PC-9 (cell line): Measurements from ENCODE around the gene SLC16A2. TPM values are rescaled to one million over a fixed set of nuclear protein-coding genes. Genes with fewer than 3 reads are reported as not detected.

Experiments used
- BruUV-seq: library from RNA; stranded (reverse); fragments of 400-500 nt; replicated peaks from 2 replicates; lab custom pipeline; 2021; lab: Mats Ljungman, UMichigan
- CTCF ChIA-PET: fragments of 300-600 bp; sonication (Branson Sonifier 250); formaldehyde crosslinking; loops from one replicate; lab custom pipeline; 2022; ENCODE audit warnings: antibody characterized with exemption; lab: Charles Lee
- POLR2A ChIA-PET: fragments of 300-600 bp; sonication (Branson Sonifier 250); formaldehyde crosslinking; loops from one replicate; lab custom pipeline; 2022; ENCODE audit warnings: antibody characterized with exemption; ENCODE audit not compliant: unreplicated experiment; lab: Charles Lee
- DNase-seq, 2 experiments: peaks; one replicate each; pipeline versions ENCODE4 v3.0.0 to v3.0.0-alpha.2; 2015 to 2022; ENCODE audit warnings: mixed read lengths in 1 of 2
- H2AFZ ChIP-seq: fragments of 200-600 bp; sonication (generic); 2 replicates; pipeline ENCODE4 v1.8.1; 2017; ENCODE audit warnings: antibody characterized with exemption
- H3F3A ChIP-seq: fragments of 200-600 bp; sonication (generic); 2 replicates; pipeline ENCODE4 v1.8.1; 2017; ENCODE audit warnings: antibody characterized with exemption, mild to moderate bottlenecking, low read depth; ENCODE audit not compliant: insufficient read depth
- H3K27ac ChIP-seq: fragments of 200-600 bp; sonication (generic); 2 replicates; pipeline ENCODE4 v1.6.1; 2016; ENCODE audit warnings: mixed run types
- H3K27me3 ChIP-seq: fragments of 200-600 bp; sonication (generic); 2 replicates; pipeline ENCODE4 v1.6.1; 2016; ENCODE audit warnings: low read depth, mixed run types; ENCODE audit not compliant: insufficient read depth
- H3K36me3 ChIP-seq: fragments of 200-600 bp; sonication (generic); 2 replicates; pipeline ENCODE4 v1.6.1; 2016; ENCODE audit warnings: low read depth, mixed run types
- H3K4me1 ChIP-seq: fragments of 200-600 bp; sonication (generic); replicated peaks from 2 replicates; pipeline ENCODE4 v1.6.1; 2016; ENCODE audit warnings: mixed run types; ENCODE audit not compliant: insufficient read depth
- H3K4me2 ChIP-seq: fragments of 200-600 bp; sonication (generic); 2 replicates; pipeline ENCODE4 v1.6.1; 2017; ENCODE audit warnings: mixed run types
- H3K4me3 ChIP-seq: fragments of 200-600 bp; sonication (generic); 2 replicates; pipeline ENCODE4 v1.6.1; 2016; ENCODE audit warnings: mixed run types
- H3K79me2 ChIP-seq: fragments of 200-600 bp; sonication (generic); 2 replicates; pipeline ENCODE4 v1.6.1; 2017; ENCODE audit warnings: low read depth, mixed run types
- H3K9me2 ChIP-seq: fragments of 200-600 bp; sonication (generic); 2 replicates; pipeline ENCODE4 v1.8.1; 2017; ENCODE audit warnings: mild to moderate bottlenecking; ENCODE audit not compliant: insufficient read depth
- H3K9me3 ChIP-seq: fragments of 200-600 bp; sonication (generic); 2 replicates; pipeline ENCODE4 v1.8.1; 2016; ENCODE audit warnings: low read depth; ENCODE audit not compliant: insufficient read depth
- H4K20me1 ChIP-seq: fragments of 200-600 bp; sonication (generic); 2 replicates; pipeline ENCODE4 v1.8.1; 2017; ENCODE audit not compliant: insufficient read depth
- CTCF ChIP-seq: fragments of 200-600 bp; sonication (generic); conservative IDR thresholded peaks from 2 replicates; pipeline ENCODE4 v1.6.1; 2017; ENCODE audit warnings: mixed run types, antibody characterized with exemption, mild to moderate bottlenecking, moderate library complexity
- EZH2 ChIP-seq: fragments of 200-600 bp; sonication (generic); IDR thresholded peaks from 2 replicates; pipeline ENCODE4 v1.8.0; 2017; ENCODE audit warnings: antibody characterized with exemption, low read depth
- intact Hi-C: fragments of 100-400 bp; cut with micrococcal nuclease; formaldehyde crosslinking; loops from one replicate; pipeline ENCODE4 v1.10.0; 2022; ENCODE audit not compliant: unreplicated experiment
- total RNA-seq: library from RNA; stranded (reverse); gene quantifications from 2 replicates; pipeline ENCODE4 v1.2.3, GENCODE V29; 2021

SLC16A2 gene
- total RNA-seq, 1 experiment from 2014 or later = not detected

GRCh38 chrX:74382613-74383012, 38.7 kb upstream of the SLC16A2 start:
- no peaks in the 10 kb centered on the region for H3K79me2 ChIP-seq
- POLR2A ChIA-PET = no interaction called here
- H3F3A ChIP-seq = no peaks in the 10 kb centered on the region
- DNase-seq = peak; percentile 40 to 58
- H3K4me1 ChIP-seq = no peaks in the 10 kb centered on the region
- peak; percentile 82 for TF ChIP-seq CTCF
- TF ChIP-seq EZH2 = no peak
- no peaks in the 10 kb centered on the region for H3K27me3 ChIP-seq
- H3K9me2 ChIP-seq = no peaks in the 10 kb centered on the region
- H3K27ac ChIP-seq = no peak overlapping the region
- H3K4me2 ChIP-seq = no peak overlapping the region
- H3K9me3 ChIP-seq = no peaks in the 10 kb centered on the region
- H3K36me3 ChIP-seq = no peaks in the 10 kb centered on the region
- CTCF ChIA-PET = interaction anchor here (0.7 kb wide), 2 partner anchors 166 to 460 kb away, joined by 3 read pairs; no protein-coding TSS in a partner anchor
- no peak overlapping the region for H2AFZ ChIP-seq
- H4K20me1 ChIP-seq = no peaks in the 10 kb centered on the region
- intact Hi-C loops = loop anchor here (1.0 to 5.0 kb wide), 3 partner anchors 168 to 1220 kb away; no protein-coding TSS in a partner anchor
- H3K4me3 ChIP-seq = no peak overlapping the region
- BruUV-seq = no TSS peak

GRCh38 chrX:74383611-74384010, 37.7 kb upstream of the SLC16A2 start:
- DNase-seq = peak; percentile 4 to 56
- CTCF ChIA-PET = no interaction called here

GRCh38 chrX:74389016-74389722, 32.1 kb upstream of the SLC16A2 start:
- DNase-seq = peak in 1 of 2 experiments; percentile 58
- Histone ChIP-seq H3K4me2 (no peak overlapping the region), H2AFZ (no peak overlapping the region), H3K9me3 (no peaks in the 10 kb centered on the region), H4K20me1 (no peaks in the 10 kb centered on the region), H3K4me1 (no peaks in the 10 kb centered on the region), H3K36me3 (no peaks in the 10 kb centered on the region), H3K9me2 (no peaks in the 10 kb centered on the region), H3K27ac (no peak overlapping the region), H3F3A (no peaks in the 10 kb centered on the region), H3K79me2 (no peaks in the 10 kb centered on the region), H3K27me3 (no peaks in the 10 kb centered on the region), H3K4me3 (no peak overlapping the region)
- POLR2A ChIA-PET = no interaction called here
- CTCF ChIA-PET = no interaction called here
- intact Hi-C loops = no loop called here
- no peak for TF ChIP-seq EZH2
- no peak for TF ChIP-seq CTCF
- no TSS peak for BruUV-seq

More at GRCh38 chrX:74383611-74384010, 37.7 kb upstream of the SLC16A2 start:
- intact Hi-C loops = loop anchor here (1.0 to 5.0 kb wide), 3 partner anchors 167 to 1219 kb away; no protein-coding TSS in a partner anchor
- no peak overlapping the region for H2AFZ ChIP-seq
- H3K79me2 ChIP-seq = no peaks in the 10 kb centered on the region
- H3K4me1 ChIP-seq = no peaks in the 10 kb centered on the region
- H3K9me3 ChIP-seq = no peaks in the 10 kb centered on the region
- no peaks in the 10 kb centered on the region for H3K27me3 ChIP-seq
- TF ChIP-seq CTCF = peak; percentile 54
- no peak for TF ChIP-seq EZH2
- no peaks in the 10 kb centered on the region for H3K9me2 ChIP-seq
- BruUV-seq = no TSS peak
- no peak overlapping the region for H3K4me3 ChIP-seq
- H3K4me2 ChIP-seq = no peak overlapping the region
- H4K20me1 ChIP-seq = no peaks in the 10 kb centered on the region
- H3K36me3 ChIP-seq = no peaks in the 10 kb centered on the region
- H3F3A ChIP-seq = no peaks in the 10 kb centered on the region
- POLR2A ChIA-PET = no interaction called here
- no peak overlapping the region for H3K27ac ChIP-seq
